ENCODE measurements around the gene HSPB6.

DNA sequence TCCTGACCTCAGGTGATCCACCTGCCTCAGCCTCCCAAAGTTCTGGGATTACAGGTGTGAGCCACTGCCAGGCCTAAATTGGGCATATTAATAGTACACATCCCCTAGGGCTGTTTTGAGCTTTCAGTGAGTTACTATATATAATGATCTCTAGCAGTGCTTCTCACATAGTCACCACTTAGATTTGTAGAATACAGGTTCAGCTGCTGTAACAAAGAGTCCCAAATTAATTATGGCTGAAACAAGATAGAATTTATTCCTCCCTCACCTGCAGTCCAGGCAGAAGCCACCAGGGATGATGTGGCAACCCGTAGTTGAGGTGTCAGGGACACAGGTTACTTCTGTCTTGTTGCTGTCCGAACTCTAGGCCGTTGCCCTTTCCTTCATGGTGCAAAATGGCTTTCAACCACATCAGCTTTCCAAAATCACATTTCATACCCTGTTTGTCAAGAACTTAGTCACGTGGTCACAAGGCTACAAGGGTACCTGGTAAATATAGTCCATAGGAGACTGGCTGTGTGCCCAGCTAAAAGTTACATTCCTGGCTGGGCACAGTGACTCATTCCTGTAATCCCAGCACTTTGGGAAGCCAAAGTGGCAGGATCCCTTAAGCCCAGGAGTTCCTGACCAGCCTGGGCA, 4.0 kb upstream of the HSPB6 start:
- TF ChIP-seq, protein P1, sequence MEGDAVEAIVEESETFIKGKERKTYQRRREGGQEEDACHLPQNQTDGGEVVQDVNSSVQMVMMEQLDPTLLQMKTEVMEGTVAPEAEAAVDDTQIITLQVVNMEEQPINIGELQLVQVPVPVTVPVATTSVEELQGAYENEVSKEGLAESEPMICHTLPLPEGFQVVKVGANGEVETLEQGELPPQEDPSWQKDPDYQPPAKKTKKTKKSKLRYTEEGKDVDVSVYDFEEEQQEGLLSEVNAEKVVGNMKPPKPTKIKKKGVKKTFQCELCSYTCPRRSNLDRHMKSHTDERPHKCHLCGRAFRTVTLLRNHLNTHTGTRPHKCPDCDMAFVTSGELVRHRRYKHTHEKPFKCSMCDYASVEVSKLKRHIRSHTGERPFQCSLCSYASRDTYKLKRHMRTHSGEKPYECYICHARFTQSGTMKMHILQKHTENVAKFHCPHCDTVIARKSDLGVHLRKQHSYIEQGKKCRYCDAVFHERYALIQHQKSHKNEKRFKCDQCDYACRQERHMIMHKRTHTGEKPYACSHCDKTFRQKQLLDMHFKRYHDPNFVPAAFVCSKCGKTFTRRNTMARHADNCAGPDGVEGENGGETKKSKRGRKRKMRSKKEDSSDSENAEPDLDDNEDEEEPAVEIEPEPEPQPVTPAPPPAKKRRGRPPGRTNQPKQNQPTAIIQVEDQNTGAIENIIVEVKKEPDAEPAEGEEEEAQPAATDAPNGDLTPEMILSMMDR (IDR thresholded peaks at IDR 0.05; ENCODE audit: insufficient read depth, low read depth, low read length) = no peak
- TF ChIP-seq EZH2 (IDR thresholded peaks at IDR 0.05; ENCODE audit: insufficient read depth, low read length) = no peak

Measured in astrocyte (in vitro differentiated cells and primary cell).